ENCODE results near the gene CST11.

The CST11 gene

GRCh38 chr20:23452776-23453175 is at the start of gene CST11:
TSS of gene CST11 (minus strand) at chr20:23452876. CDS start at chr20:23452811, 65 bp downstream.
- H3K4me3 ChIP-seq (ENCODE audit: low read length), result no peak within 1 kb of the TSS
- TF ChIP-seq CTCF (IDR thresholded peaks at IDR 0.05; ENCODE audit: low read depth, low read length, poor library complexity, severe bottlenecking) (no peak), EZH2phosphoT487 (IDR thresholded peaks at IDR 0.05; ENCODE audit: borderline replicate concordance, low read length) (no peak)
- H3K27ac ChIP-seq (ENCODE audit: low read depth, low read length), result no peak within 1 kb of the TSS
- H3K79me2 ChIP-seq (ENCODE audit: control insufficient read depth, low read length), result no peaks in the 10 kb centered on the region
- no peaks in the 10 kb centered on the region for H3K4me1 ChIP-seq (ENCODE audit: control insufficient read depth, low read length)
- no peaks in the 10 kb centered on the region for H4K20me1 ChIP-seq (ENCODE audit: control insufficient read depth, insufficient read depth, low read depth, low read length)
- no peaks in the 10 kb centered on the region for H3K27me3 ChIP-seq (ENCODE audit: control insufficient read depth, low read length)
- H3F3A ChIP-seq (ENCODE audit: control insufficient read depth, insufficient read depth), result no peaks in the 10 kb centered on the region
- H3K36me3 ChIP-seq (ENCODE audit: control insufficient read depth, low read length), result no peaks in the 10 kb centered on the region
- no peaks in the 10 kb centered on the region for H3K9me2 ChIP-seq (replicated peaks; ENCODE audit: control insufficient read depth, low read length)
- no peaks in the 10 kb centered on the region for H3K9me3 ChIP-seq (ENCODE audit: control insufficient read depth, insufficient read depth, low read length)
- H3K4me2 ChIP-seq (ENCODE audit: low read length), result no peak within 1 kb of the TSS

- no peaks in the 10 kb centered on the region for H3F3A ChIP-seq (ENCODE audit: control insufficient read depth, insufficient read depth)
- no peaks in the 10 kb centered on the region for H3K9me3 ChIP-seq (ENCODE audit: control insufficient read depth, insufficient read depth, low read length)
These were observed 49.2 kb upstream of the CST11 start for GRCh38 chr20:23501926-23502325.

GRCh38 chr20:23497536-23497935 is 44.9 kb upstream of the CST11 start:
- no peaks in the 10 kb centered on the region for H3K9me3 ChIP-seq (ENCODE audit: control insufficient read depth, insufficient read depth, low read length)
- H3K4me2 ChIP-seq (ENCODE audit: low read length), result no peak overlapping the region
- H3K4me1 ChIP-seq (ENCODE audit: control insufficient read depth, low read length), result no peaks in the 10 kb centered on the region
- H3K36me3 ChIP-seq (ENCODE audit: control insufficient read depth, low read length), result no peaks in the 10 kb centered on the region
- H3K9me2 ChIP-seq (replicated peaks; ENCODE audit: control insufficient read depth, low read length), result no peaks in the 10 kb centered on the region
- H3K27me3 ChIP-seq (ENCODE audit: control insufficient read depth, low read length), result no peaks in the 10 kb centered on the region
- no peak overlapping the region for H3K27ac ChIP-seq (ENCODE audit: low read depth, low read length)
- no peaks in the 10 kb centered on the region for H4K20me1 ChIP-seq (ENCODE audit: control insufficient read depth, insufficient read depth, low read depth, low read length)
- TF ChIP-seq EZH2phosphoT487 (IDR thresholded peaks at IDR 0.05; ENCODE audit: borderline replicate concordance, low read length) (no peak), CTCF (IDR thresholded peaks at IDR 0.05; ENCODE audit: low read depth, low read length, poor library complexity, severe bottlenecking) (no peak)
- H3F3A ChIP-seq (ENCODE audit: control insufficient read depth, insufficient read depth), result no peaks in the 10 kb centered on the region
- no peaks in the 10 kb centered on the region for H3K79me2 ChIP-seq (ENCODE audit: control insufficient read depth, low read length)
- no peak overlapping the region for H3K4me3 ChIP-seq (ENCODE audit: low read length)

More at GRCh38 chr20:23501926-23502325, 49.2 kb upstream of the CST11 start:
- Histone ChIP-seq H3K27me3 (ENCODE audit: control insufficient read depth, low read length) (no peaks in the 10 kb centered on the region), H4K20me1 (ENCODE audit: control insufficient read depth, insufficient read depth, low read depth, low read length) (no peaks in the 10 kb centered on the region), H3K79me2 (ENCODE audit: control insufficient read depth, low read length) (no peaks in the 10 kb centered on the region), H3K4me3 (ENCODE audit: low read length) (no peak overlapping the region), H3K4me2 (ENCODE audit: low read length) (no peak overlapping the region), H3K4me1 (ENCODE audit: control insufficient read depth, low read length) (no peaks in the 10 kb centered on the region), H3K36me3 (ENCODE audit: control insufficient read depth, low read length) (no peaks in the 10 kb centered on the region), H3K9me2 (replicated peaks; ENCODE audit: control insufficient read depth, low read length) (no peaks in the 10 kb centered on the region), H3K27ac (ENCODE audit: low read depth, low read length) (no peak overlapping the region)
- TF ChIP-seq EZH2phosphoT487 (IDR thresholded peaks at IDR 0.05; ENCODE audit: borderline replicate concordance, low read length), result no peak
- TF ChIP-seq CTCF (IDR thresholded peaks at IDR 0.05; ENCODE audit: low read depth, low read length, poor library complexity, severe bottlenecking), result no peak

All from DOHH2 (cell line).